H9 (cell line): ENCODE measurements around the gene CD163L1. TPM values are rescaled to one million over a fixed set of nuclear protein-coding genes. Genes with fewer than 3 reads are reported as not detected.
A peak's percentile ranks its signal among the peaks of the same experiment; 100 is the strongest.

Source experiments
- DNase-seq: peaks from one replicate; pipeline ENCODE4 v3.0.0-alpha.2; 2017
- H2AFZ ChIP-seq: one replicate; pipeline ENCODE4 v1.6.1; 2013; ENCODE audit warnings: mild to moderate bottlenecking, low read length, control low read depth, moderate library complexity
- H2AK5ac ChIP-seq: 2 replicates; pipeline ENCODE4 v1.6.1; 2013; ENCODE audit warnings: low read length, control low read depth, mixed read lengths; ENCODE audit not compliant: insufficient read length
- H2BK120ac ChIP-seq: one replicate; pipeline ENCODE4 v1.6.1; 2013; ENCODE audit warnings: low read depth, mild to moderate bottlenecking, low read length, control low read depth, inconsistent platforms; ENCODE audit not compliant: poor library complexity, severe bottlenecking
- H2BK12ac ChIP-seq: 2 replicates; pipeline ENCODE4 v1.6.1; 2013; ENCODE audit warnings: low read length, control low read depth, mixed read lengths, low read depth; ENCODE audit not compliant: insufficient read length
- H2BK15ac ChIP-seq: 2 replicates; pipeline ENCODE4 v1.6.1; 2013; ENCODE audit warnings: low read depth, low read length, control low read depth
- H2BK20ac ChIP-seq: one replicate; pipeline ENCODE4 v1.6.1; 2013; ENCODE audit warnings: low read depth, mild to moderate bottlenecking, low read length, control low read depth, inconsistent platforms; ENCODE audit not compliant: poor library complexity, severe bottlenecking
- H2BK5ac ChIP-seq: 2 replicates; pipeline ENCODE4 v1.6.1; 2013; ENCODE audit warnings: low read length, control low read depth, mixed read lengths; ENCODE audit not compliant: insufficient read length
- H3K14ac ChIP-seq: 2 replicates; pipeline ENCODE4 v1.6.1; 2013; ENCODE audit warnings: low read length, control low read depth; ENCODE audit not compliant: insufficient read depth
- H3K18ac ChIP-seq: 2 replicates; pipeline ENCODE4 v1.6.1; 2013; ENCODE audit warnings: low read depth, mild to moderate bottlenecking, mixed read lengths, low read length, control low read depth; ENCODE audit not compliant: insufficient read length
- H3K23ac ChIP-seq: 2 replicates; pipeline ENCODE4 v1.6.1; 2013; ENCODE audit warnings: low read length, control low read depth, mixed read lengths, low read depth; ENCODE audit not compliant: insufficient read length
- H3K23me2 ChIP-seq: 2 replicates; pipeline ENCODE4 v1.6.1; 2013; ENCODE audit warnings: low read depth, mild to moderate bottlenecking, mixed read lengths, low read length, control low read depth; ENCODE audit not compliant: insufficient read length, poor library complexity, severe bottlenecking
- H3K27ac ChIP-seq: 2 replicates; pipeline ENCODE4 v1.5.1; 2013; ENCODE audit warnings: low read length, control low read depth, mixed read lengths, low read depth; ENCODE audit not compliant: insufficient read length
- H3K27me3 ChIP-seq: 2 replicates; pipeline ENCODE4 v1.6.1; 2013; ENCODE audit warnings: low read length, control low read depth, inconsistent platforms; ENCODE audit not compliant: insufficient read depth
- H3K4ac ChIP-seq: 2 replicates; pipeline ENCODE4 v1.6.1; 2013; ENCODE audit warnings: low read depth, mild to moderate bottlenecking, control low read depth, inconsistent platforms, low read length, moderate library complexity
- H3K4me1 ChIP-seq: 2 replicates; pipeline ENCODE4 v1.6.1; 2013; ENCODE audit warnings: low read length, control low read depth, inconsistent platforms; ENCODE audit not compliant: insufficient read depth
- H3K4me2 ChIP-seq: 2 replicates; pipeline ENCODE4 v1.6.1; 2013; ENCODE audit warnings: low read length, control low read depth, mixed read lengths; ENCODE audit not compliant: insufficient read length, insufficient read depth
- H3K56ac ChIP-seq: 2 replicates; pipeline ENCODE4 v1.6.1; 2013; ENCODE audit warnings: low read depth, mild to moderate bottlenecking, mixed read lengths, low read length, control low read depth; ENCODE audit not compliant: insufficient read length
- H3K79me1 ChIP-seq: 2 replicates; pipeline ENCODE4 v1.6.1; 2013; ENCODE audit warnings: low read depth, mild to moderate bottlenecking, moderate library complexity, low read length, control low read depth, inconsistent platforms; ENCODE audit not compliant: insufficient read depth, poor library complexity, severe bottlenecking
- H3K79me2 ChIP-seq: 2 replicates; pipeline ENCODE4 v1.6.1; 2013; ENCODE audit warnings: low read length, control low read depth, inconsistent platforms; ENCODE audit not compliant: insufficient read depth
- H3K9ac ChIP-seq: 2 replicates; pipeline ENCODE4 v1.6.1; 2013; ENCODE audit warnings: low read length, control low read depth, mixed read lengths; ENCODE audit not compliant: insufficient read length; ENCODE audit errors: extremely low read depth
- H3K9me3 ChIP-seq: one replicate; pipeline ENCODE4 v1.6.1; 2013; ENCODE audit warnings: low read depth, low read length, inconsistent platforms; ENCODE audit not compliant: control insufficient read depth
- H3T11ph ChIP-seq: one replicate; pipeline ENCODE4 v1.6.1; 2013; ENCODE audit warnings: mild to moderate bottlenecking, low read length, control low read depth, inconsistent platforms
- H4K20me1 ChIP-seq: one replicate; pipeline ENCODE4 v1.6.1; 2013; ENCODE audit not compliant: control insufficient read depth, insufficient read length, insufficient read depth
- H4K5ac ChIP-seq: 2 replicates; pipeline ENCODE4 v1.6.1; 2013; ENCODE audit warnings: low read depth, mild to moderate bottlenecking, mixed read lengths, low read length, control low read depth; ENCODE audit not compliant: insufficient read length
- H4K8ac ChIP-seq: replicated peaks from 2 replicates; pipeline ENCODE4 v1.6.1; 2013; ENCODE audit warnings: low read length, control low read depth, mixed read lengths, low read depth; ENCODE audit not compliant: insufficient read length
- H4K91ac ChIP-seq: 2 replicates; pipeline ENCODE4 v1.6.1; 2013; ENCODE audit warnings: low read depth, mild to moderate bottlenecking, moderate library complexity, mixed read lengths, low read length, control low read depth; ENCODE audit not compliant: insufficient read length
- H3K27ac Mint-ChIP-seq, 3 experiments: 2 replicates in 2 of 3; 3 replicates in 1 of 3; pipeline ENCODE4 v1.8.0; 2020 to 2021; ENCODE audit warnings: mixed read lengths in 3 of 3, mild to moderate bottlenecking in 1 of 3, moderate library complexity in 1 of 3
- H3K27me3 Mint-ChIP-seq: 2 replicates; pipeline ENCODE4 v1.8.0; 2021; ENCODE audit warnings: low read depth, mild to moderate bottlenecking, moderate library complexity, mixed read lengths
- H3K36me3 Mint-ChIP-seq, 3 experiments: 2 replicates in 2 of 3; 3 replicates in 1 of 3; pipeline ENCODE4 v1.8.0; 2020 to 2021; ENCODE audit warnings: low read depth in 3 of 3, mixed read lengths in 3 of 3; ENCODE audit not compliant: insufficient read depth in 1 of 3
- H3K4me1 Mint-ChIP-seq, 2 experiments: 2 replicates each; pipeline ENCODE4 v1.8.0; 2020; ENCODE audit warnings: mixed read lengths in 2 of 2
- H3K4me3 Mint-ChIP-seq, 2 experiments: 2 replicates in 1 of 2; 3 replicates in 1 of 2; pipeline ENCODE4 v1.8.0; 2020 to 2021; ENCODE audit warnings: mild to moderate bottlenecking in 2 of 2, mixed read lengths in 2 of 2, moderate library complexity in 1 of 2
- H3K9me3 Mint-ChIP-seq, 2 experiments: 2 replicates in 1 of 2; 3 replicates in 1 of 2; pipeline ENCODE4 v1.8.0; 2020; ENCODE audit warnings: mild to moderate bottlenecking in 2 of 2, mixed read lengths in 2 of 2, moderate library complexity in 1 of 2
- CTCF ChIP-seq: fragments of 200-600 bp; sonication (generic); conservative IDR thresholded peaks from 3 replicates; pipeline ENCODE4 v1.8.0; 2021; ENCODE audit warnings: antibody characterized with exemption, mild to moderate bottlenecking
- WGBS: extraction: QIAGEN DNeasy Blood & Tissue Kit; methylation state at CpG from one replicate; pipeline ENCODE4 v1.1.7; 2013; ENCODE audit warnings: missing lambda C conversion rate, low lambda C conversion rate, mixed read lengths; ENCODE audit not compliant: insufficient read length; ENCODE audit errors: extremely low coverage; 5-methylcytosine and 5-hydroxymethylcytosine counted together
- total RNA-seq: library from RNA; stranded (reverse); gene quantifications from 2 replicates; pipeline ENCODE4 v1.2.1, GENCODE V29; 2021

CD163L1 gene
- total RNA-seq, 1 experiment from 2014 or later: 0.39 TPM

GRCh38 chr12:7324176-7324575 lies 119.8 kb downstream of the CD163L1 start:
- Histone ChIP-seq H3K79me1 (no peaks in the 10 kb centered on the region), H3K56ac (no peak overlapping the region), H3K9me3 (no peaks in the 10 kb centered on the region), H4K8ac (no peak overlapping the region), H4K20me1 (no peaks in the 10 kb centered on the region), H3K27me3 (no peaks in the 10 kb centered on the region), H2AFZ (no peak overlapping the region), H3K23ac (no peak overlapping the region), H3K79me2 (no peaks in the 10 kb centered on the region), H3K4ac (no peak overlapping the region), H2BK120ac (no peak overlapping the region), H2BK12ac (no peak overlapping the region), H3K9ac (no peak overlapping the region), H4K5ac (no peak overlapping the region), H3T11ph (no peak overlapping the region), H3K4me1 (no peaks in the 10 kb centered on the region), H4K91ac (no peak overlapping the region), H3K27ac (no peak overlapping the region), H2BK15ac (no peak overlapping the region), H3K14ac (no peak overlapping the region), H2AK5ac (no peak overlapping the region), H3K4me2 (no peak overlapping the region), H3K18ac (no peak overlapping the region), H2BK5ac (no peak overlapping the region), H3K23me2 (no peaks in the 10 kb centered on the region), H2BK20ac (no peak overlapping the region)
- no peak for TF ChIP-seq CTCF
- H3K27ac Mint-ChIP-seq: peak overlapping the region in 1 of 3 experiments; percentile 10; a peak in 1 of 7 replicates
- H3K27me3 Mint-ChIP-seq: no peaks in the 10 kb centered on the region
- no peak for DNase-seq
- peaks cover 2 to 9% of the 10 kb centered on the region in 2 experiments; a peak in 4 of 5 replicates for H3K9me3 Mint-ChIP-seq
- no peaks in the 10 kb centered on the region for H3K4me1 Mint-ChIP-seq
- WGBS: no CpG with 5 or more reads among the region's 5 CpGs
- H3K4me3 Mint-ChIP-seq: no peak overlapping the region
- H3K36me3 Mint-ChIP-seq: peaks cover 0 to 5% (median 1%) of the 10 kb centered on the region in 3 experiments; a peak in 3 of 7 replicates
